Breast epithelium (tissue), 3 donors: ENCODE measurements around the gene RNASEH2C.

ENCODE experiments used
- POLR2A ChIP-seq: fragments of 450-650 bp; IDR thresholded peaks from one replicate; pipeline ENCODE4 v1.6.1; 2016; ENCODE audit warnings: antibody characterized with exemption, mild to moderate bottlenecking, moderate library complexity
- POLR2AphosphoS5 ChIP-seq, 3 donors: sonication (generic); formaldehyde crosslinking; IDR thresholded peaks; one replicate each; pipeline ENCODE4 v1.6.1; 2017; ENCODE audit warnings: antibody characterized with exemption in 3 of 3
- TF ChIP-seq, protein P1 (sequence below), 3 donors: fragments of 450-650 bp; IDR thresholded peaks; one replicate each; pipeline ENCODE4 v1.5.1; 2016 to 2017; ENCODE audit warnings: antibody characterized with exemption in 3 of 3, mild to moderate bottlenecking in 3 of 3, moderate library complexity in 3 of 3

GRCh38 chr11:65744026-65744698 is 23.6 kb upstream of the RNASEH2C start:
- TF ChIP-seq, protein P1, sequence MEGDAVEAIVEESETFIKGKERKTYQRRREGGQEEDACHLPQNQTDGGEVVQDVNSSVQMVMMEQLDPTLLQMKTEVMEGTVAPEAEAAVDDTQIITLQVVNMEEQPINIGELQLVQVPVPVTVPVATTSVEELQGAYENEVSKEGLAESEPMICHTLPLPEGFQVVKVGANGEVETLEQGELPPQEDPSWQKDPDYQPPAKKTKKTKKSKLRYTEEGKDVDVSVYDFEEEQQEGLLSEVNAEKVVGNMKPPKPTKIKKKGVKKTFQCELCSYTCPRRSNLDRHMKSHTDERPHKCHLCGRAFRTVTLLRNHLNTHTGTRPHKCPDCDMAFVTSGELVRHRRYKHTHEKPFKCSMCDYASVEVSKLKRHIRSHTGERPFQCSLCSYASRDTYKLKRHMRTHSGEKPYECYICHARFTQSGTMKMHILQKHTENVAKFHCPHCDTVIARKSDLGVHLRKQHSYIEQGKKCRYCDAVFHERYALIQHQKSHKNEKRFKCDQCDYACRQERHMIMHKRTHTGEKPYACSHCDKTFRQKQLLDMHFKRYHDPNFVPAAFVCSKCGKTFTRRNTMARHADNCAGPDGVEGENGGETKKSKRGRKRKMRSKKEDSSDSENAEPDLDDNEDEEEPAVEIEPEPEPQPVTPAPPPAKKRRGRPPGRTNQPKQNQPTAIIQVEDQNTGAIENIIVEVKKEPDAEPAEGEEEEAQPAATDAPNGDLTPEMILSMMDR (IDR thresholded peaks at IDR 0.05), result peak in 1 of 3 donors; percentile 11
- TF ChIP-seq POLR2A (no peak), POLR2AphosphoS5 (IDR thresholded peaks at IDR 0.05) (no peak)
